ENCODE measurements around the gene RCN1.
"Not testable (repeated sequence)": the region's sequence is repeated elsewhere in the genome, so short reads cannot be mapped to it uniquely, and the experiment has no call there.

RCN1 gene

DNA sequence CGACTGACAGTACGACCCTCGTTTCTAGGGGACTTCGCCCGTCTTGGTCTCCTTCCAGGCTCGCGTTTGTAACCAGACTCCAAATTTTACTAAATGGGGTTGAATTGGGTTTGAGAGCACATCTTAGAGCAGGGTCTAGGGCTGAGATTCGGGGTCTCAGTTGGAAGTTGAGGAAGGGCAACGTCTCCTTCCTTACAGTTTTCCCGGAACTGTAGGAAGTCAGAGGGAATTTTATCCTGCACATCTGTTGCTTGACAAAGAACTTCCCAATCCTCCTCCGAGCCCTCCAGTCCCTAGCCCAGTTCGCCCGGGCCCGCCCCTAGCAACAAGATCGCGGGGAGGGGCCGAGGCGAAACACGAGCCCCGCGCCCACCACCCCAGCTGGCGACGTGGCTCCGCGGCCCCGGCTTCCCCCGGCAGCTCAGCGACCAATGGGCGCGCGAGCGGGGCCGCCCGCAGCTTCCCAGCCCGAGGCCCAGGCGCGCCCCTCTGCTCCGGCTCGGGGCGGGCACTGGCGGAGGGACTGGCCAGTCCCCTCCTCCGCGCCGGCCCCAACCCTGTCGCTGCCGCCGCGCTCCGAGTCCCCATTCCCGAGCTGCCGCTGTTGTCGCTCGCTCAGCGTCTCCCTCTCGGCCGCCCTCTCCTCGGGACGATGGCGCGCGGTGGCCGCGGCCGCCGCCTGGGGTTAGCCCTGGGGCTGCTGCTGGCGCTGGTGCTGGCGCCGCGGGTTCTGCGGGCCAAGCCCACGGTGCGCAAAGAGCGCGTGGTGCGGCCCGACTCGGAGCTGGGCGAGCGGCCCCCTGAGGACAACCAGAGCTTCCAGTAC lies at the start of gene RCN1:
TSS of gene RCN1 (plus strand) at position 530 of the 826 bp plus-strand sequence. CDS start at position 653, 123 bp downstream.
- peak; percentile 44 to 94 for DNase-seq

DNA sequence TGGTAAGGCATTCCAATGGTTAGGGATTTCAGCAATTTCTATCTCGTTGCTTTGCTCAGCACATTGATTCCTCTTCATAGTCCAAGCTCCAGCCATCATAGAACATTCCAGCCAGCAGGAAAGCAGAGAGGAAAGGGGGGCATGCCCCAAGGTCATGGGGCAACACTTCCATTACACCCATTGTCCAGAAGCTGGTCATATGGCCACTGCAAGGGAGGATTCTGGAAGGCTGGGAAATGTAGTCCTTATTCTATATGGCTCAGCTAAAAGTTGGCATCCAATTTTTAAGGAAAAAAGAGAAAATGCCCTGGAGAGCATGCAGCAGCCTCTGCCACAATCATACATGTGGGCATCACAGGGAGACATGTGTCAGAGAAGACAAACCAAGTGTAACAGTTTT lies 47.1 kb upstream of the RCN1 start:
- DNase-seq = no peak

DNA sequence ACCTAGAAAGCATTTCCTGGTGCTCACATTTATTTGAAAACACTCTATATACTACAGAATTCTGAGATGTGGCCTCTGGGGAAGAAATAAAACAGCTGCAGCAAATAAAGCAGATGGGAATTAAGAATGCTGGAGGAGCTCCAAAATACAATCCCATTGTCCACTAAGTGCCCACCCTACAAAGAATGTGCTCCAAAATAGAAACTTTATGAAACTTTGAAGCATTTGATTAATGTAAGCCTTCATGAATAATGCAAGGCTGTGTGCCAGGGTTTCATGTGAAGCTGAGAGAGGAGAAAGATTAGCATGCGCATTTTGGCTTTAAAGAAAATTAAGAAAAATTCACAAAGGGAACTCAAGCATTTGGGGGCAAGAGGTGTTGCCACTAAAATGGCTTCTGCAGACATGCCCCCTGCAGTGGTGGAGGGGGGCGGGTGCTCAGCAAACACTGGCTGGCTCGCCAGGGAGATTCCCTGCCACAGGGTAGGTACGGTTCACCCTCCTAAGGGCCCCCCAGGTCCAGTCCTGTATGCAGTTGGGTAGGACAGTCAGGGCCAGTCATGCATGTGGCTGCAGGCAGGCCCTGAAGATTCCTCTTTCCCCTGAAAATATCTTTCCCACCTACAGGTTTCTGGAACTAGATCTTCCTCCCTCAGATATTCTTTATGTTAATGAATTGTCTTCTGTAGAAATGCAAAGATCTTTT lies 46.6 kb upstream of the RCN1 start:
- DNase-seq = peak; percentile 7 to 67

DNA sequence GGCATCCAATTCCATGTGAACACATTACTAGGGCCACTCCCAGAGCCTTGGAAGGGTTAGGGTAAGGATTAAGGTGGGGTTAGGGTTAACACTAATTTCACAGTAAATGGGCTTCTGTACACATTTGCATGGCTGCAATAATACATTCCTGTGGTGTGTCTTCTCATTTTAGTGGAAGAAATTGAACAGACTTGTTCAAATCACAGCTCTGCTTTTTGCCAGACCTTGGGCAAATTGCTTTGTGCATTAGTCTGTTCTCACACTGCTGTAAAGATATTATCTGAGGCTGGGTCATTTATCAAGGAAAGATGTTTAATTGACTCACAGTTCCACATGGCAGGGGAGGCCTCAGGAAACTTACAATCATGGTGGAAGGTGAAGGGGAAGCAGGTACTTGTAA lies 45.4 kb upstream of the RCN1 start:
- no peak for DNase-seq

DNA sequence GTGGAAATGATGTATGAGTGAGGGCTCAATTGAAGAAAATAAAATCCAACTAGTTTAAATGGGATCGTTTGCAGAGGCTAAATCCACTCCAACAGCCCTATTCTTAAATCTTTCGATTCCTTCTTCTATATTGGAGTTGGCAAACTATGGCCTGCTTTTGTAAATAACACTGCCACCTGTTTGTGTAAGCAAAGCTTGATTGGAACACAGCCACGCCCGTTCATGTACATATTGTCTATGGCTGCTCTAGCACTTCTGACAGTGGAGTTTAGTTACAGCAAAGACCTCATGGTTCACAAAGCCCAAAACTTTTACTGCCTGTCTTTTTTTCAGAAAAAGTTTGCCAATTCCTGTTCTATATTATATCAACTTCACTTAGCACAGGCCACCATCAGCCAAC lies 40.6 kb upstream of the RCN1 start:
- DNase-seq = peak in 1 of 2 experiments; percentile 60

DNA sequence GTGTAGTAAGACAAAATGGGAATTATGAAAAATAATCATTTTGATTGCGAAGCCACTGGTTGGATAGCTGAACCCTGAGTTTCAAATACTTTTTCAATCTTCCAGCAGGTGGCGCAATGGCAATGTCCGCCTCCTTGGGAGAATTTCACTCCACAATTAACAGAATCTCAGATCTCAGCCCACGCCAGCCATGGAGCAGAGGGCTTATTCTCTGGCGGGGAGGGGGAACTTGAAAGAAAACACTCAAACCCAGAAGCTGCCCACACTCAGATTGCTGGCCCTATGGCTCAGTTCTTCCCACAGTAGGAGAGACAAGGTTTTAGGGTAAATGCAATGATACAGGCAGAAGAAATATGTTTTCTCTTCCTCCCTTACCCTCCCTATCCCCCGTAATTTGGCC lies 38.7 kb upstream of the RCN1 start:
- peak; percentile 40 to 76 for DNase-seq

DNA sequence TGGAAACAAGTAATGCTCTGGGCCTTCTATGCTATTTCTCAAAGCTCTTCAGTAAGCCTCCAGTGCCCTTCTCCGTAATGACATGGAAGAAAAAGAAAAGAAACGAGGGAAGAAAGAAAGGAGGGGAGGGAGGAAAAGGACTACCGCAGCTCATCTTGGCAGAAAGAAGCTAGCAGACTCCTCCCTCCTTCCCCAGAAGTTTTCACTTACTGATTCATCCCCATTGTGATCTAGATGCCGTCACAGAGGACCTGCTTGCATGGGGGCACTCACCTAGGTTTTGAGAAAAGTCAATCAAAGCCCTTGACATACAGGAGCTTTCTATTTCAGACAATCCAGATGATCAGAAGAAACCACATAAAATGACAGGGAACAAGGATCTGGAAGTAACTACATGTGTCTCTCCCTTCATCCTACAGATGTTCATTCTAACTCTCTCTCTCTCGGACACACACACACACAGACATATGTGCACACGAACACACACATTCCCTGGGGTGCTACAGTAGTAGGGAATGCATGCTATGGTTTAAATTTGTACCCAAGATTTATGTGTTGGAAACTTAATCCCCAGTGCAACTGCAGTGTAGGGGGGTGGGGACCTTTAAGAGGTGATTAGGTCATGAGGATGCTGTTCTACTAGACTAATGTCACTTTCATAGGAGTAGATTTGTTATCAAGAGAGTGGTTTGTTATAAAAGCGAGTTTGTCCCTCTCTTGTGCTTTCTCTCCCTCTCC lies 37.6 kb upstream of the RCN1 start:
- DNase-seq = no peak

DNA sequence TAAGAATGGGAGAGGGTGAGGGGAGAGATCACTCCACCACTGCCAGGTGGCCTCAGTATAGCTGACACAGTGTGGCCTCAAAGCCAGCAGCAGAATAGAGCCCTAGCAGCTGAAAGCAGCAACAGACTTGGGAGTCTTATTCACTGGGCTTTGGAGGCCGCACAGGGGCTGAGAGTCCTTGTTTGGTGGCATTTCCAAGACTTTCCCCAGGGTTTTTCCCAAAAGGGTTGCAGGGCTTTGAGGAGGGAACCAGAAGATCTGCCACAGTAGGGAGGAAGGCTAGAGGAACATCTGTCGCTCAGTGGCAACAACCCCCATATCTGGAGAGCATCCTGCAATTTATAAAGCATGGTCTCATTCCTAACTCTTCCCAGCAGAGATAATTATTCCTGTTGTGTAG lies 35.0 kb upstream of the RCN1 start:
- DNase-seq = no peak

DNA sequence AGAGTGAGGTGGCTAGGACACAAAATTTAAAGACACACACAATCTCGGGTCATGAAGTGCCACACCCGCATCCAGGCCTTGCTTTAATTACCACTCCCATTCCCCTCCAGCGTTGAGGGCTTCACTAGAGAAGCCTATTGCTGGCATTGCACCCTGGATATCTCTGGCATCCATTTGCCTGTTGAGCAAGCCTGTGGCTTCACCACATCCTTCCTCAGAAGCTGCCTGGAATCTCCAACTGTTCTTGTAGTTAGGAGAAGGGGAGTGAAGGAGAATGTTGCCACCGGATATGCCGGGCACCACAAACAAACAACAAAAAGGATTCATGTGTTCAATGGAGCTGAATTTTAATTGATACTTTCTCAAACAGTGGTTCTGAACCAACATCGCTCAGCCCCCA lies 34.4 kb upstream of the RCN1 start:
- DNase-seq = no peak

DNA sequence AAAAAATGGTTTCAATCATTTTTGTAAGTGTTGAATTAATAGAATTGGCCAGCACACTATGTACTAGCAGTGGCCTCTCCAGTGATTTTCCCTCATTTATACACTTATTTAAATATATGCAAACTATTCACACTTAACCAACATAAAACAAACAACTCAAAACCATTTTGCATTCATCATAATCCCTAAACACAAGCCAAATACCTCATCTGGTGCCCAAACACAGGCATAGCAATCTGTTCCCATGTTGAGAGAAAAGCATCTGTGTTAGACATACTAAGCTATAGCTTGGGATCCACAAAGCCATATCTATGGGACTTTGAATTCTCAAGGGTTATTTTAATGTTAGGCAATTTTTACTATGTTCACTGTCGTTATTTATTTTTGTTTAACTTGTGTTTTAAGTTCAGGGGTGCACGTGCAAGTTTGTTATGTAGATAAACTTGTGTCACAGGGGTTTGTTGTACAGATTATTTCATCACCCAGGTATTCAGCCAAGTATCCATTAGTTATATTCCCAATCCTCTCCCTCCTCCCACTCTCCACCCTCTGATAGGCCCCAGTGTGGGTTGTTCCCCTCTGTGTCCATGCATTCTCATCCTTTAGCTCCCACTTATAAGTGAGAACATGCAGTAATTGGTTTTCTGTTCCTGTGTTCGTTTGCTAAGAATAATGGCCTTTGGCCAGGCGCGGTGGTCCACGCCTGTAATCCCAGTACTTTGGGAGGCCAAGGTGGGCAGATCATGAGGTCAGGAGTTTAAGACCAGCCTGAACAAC lies 31.0 kb upstream of the RCN1 start:
- DNase-seq = no peak

DNA sequence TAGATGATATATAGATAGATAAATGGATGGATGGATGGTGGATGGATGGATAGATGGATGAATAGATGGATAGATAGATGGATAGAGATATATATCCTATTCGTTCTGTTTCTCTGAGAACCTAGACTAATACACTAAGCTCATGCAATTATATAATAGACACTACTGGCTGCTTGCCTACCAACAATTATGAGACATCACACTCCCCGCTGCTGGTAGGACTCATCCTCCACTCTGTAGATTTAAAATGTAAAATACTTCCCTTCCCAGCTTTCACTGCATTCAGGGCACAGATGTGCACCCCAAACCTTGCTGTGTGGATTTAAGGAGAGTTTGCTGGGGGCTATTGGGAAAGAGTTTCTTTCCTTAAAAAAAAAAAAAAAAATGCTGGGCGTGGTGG lies 28.3 kb upstream of the RCN1 start:
- no peak for DNase-seq

DNA sequence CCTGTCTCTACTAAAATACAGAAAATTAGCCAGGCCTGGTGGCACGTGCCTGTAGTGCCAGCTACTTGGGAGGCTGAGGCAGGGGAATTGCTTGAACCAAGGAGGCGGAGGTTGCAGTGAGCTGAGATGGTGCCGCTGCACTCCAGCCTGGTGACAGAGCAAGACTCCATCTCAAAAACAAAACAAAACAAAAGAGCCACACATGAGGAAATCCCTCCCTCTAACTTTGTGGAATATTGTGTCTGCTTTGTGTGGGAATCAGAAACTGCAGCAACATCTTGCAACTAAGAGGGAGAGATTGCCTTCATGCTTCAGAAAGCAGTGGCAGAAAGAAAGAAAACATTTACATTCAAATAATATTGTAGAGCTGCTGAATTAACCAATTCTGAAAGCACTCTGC lies 27.8 kb upstream of the RCN1 start:
- not testable (repeated sequence) for DNase-seq

DNA sequence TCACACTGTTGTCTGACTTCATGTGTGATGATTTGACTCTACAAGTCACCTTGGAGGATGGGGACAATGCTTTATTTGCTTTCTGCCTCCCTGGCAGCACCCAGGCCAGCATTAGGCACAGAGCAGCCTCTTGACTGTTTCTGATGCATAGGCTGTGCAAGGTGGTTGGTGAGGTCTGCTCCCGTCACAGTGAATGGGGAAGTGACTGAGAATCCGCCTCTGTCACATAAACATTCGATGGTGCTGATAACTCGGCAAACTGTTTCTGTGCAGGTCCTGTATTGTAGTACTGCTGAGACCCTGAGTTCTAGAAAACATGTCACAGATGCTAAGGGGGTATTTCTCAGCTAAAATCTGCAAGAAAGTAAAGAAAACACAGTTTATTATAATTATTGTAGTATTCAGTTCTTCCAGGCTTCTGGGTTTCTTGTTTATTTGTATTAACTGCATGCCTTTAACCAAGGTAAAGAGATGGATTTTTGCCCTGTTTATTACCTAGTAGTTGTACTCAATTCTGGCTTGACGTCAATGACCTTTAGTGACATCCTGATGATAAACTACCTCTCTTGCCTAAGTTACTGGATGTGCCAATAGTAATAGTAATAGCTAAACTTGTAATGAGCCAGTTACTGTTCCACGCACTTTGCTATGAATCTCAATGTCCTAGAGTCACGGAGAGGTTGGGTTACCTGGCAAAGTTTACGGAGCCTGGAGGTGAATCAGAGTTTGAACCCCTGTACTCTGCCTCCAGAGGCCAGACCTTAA lies 24.8 kb upstream of the RCN1 start:
- no peak for DNase-seq

DNA sequence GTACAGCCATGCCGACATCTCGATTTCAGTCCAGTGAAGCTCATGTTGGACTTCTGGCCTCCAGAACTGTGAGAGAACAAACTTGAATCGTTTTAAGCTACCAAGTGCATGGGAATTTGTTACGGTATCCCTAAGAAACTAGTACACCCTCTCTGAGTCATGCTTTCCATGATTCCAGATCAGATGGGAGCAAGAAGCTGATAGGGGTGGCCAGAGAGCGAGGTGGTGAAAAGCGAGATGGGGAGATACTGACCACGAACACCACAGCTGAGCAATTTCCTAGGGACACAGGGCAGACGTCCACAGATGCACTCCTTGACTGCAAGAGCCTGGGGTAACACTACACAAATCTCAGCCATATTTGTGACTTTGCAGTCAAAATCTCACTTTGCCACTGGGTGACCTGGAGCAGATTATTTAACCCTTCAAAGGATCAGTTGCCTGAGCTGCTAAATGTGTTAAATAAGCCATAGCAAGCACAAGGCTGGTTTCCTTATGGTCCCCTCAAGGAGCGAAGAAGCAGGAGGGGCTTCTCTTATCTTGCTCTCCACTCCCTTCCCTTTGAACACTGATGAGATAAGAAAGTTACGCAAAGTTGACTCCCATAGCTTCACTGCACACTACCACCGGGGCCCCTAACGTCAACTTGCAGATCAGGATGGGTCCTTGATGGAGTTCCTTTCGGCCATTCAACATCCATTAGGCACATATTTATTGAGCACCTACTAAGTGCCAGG lies 22.6 kb upstream of the RCN1 start:
- no peak for DNase-seq

DNA sequence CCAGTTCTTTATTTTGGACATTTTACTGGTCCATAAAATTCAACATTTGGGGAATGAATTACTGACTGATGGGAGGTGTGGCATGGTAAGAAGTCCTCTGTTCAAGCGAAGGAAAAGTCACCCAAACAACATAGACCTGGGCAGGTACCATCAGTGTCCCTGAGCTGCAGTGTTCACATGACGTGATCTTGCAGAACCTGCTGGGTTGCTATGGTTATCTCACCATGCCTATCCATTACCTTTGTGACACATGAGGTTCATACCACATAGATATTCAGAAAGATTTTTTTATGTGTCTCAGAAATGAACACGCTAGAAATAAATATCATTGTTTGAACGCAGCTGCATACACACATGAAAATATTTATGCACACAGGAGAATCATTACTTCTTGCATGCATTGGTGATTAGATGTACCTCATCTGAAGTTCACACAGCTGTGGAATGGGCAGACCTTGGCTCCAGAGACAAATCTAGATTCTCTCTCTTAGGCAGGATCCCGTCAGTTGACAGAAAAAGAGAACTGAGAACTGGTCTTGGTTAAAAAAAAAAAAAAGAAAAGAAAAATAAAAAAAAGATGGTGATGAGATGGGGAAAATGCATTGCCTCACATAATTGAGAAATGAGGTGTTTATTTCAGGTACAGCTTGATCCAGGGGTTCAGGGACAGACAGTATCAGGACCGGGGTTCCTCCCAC lies 21.4 kb upstream of the RCN1 start:
- DNase-seq = peak in 1 of 2 experiments; percentile 5

DNA sequence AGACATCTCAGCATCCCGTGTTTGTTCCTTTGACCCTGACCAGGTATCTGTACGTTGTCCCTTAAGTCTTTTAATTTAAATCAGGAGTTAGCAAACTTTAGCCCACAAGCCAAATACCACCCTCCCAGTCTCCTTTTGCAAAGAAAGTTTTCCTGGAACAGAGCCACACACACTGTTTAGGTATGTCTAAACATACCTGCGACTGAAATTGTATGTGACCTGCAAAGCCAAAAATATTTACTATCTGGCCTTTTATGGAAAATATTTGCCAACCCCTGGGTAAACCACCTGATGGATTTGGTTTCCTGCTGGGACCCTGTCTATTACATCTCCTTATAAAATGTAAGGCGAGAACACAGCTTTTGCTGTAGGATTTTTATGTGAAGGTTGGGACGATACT lies 20.2 kb upstream of the RCN1 start:
- DNase-seq = no peak

DNA sequence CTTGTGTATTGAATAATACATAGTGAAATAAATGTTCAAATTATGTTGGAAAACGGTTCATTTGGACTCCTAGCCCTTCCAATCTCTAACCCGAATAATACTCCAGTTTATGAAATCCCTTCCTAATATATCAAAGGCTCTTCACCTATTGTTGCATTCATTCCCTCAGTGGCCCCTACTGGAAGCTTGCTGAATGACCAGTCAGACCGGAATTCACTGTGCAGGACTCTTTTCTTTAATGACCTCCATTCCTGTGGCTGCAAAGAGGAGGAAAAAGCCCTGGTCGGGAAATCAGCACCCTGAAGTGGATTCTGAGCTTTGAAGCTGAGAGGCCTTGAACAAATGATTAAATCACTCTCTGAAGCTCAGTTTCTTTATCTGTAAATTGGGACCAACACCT lies 19.1 kb upstream of the RCN1 start:
- DNase-seq = peak; percentile 54 to 78

DNA sequence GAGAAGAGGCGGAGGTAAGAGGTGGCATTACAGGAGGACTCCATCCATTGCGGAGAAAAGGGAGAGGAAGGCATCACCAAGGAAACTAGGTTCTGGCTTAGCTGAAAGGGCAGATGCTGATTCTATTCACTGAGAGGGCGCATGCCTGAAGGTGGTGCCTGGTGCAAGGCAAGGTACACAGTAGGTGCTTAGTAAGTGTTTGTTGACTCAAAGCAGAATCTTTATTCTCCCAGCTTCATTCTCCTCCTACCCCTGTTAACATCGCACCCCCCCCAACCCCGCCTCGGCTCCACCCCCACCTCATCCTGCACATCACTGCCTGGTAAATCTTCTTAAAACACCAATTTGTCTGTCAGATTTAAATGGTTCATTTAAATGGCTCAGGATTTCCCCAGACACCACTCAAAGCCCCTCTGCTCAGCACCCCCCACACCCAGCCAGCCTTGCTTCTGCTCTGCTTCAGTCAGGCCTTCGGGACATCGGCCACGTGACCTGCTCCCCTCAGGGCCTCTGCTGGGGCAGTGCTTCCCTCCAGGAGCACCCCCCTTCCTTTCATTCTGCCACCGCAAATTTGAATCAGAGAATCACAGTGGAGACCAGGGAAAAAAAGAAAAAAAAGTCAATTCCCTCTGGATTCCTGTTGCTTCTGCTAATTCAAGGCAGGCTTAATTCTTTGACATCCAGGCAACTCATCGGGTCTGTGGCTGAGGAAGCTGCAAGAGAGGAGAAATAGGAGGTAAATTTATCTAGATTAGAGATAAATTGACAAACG lies 17.8 kb upstream of the RCN1 start:
- DNase-seq = peak in 1 of 2 experiments; percentile 30

DNA sequence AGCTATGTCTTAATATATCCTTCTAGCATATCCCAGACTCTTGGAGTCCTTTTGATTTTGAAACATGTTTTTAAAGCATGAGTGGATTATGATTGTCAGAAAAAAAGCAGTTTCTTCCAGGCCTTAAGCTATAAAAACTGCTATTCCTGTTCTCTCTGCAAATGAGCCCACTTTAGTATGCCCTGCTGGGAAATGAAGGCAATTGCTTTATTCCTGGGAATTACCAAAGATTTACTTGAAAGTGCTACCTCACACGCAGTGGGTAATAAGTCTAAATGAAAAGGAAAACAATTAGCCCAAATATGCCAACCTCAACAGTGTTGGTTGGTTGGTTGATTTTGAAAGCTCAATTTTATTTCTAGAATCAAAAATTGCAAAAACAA lies 17.2 kb upstream of the RCN1 start:
- no peak for DNase-seq

DNA sequence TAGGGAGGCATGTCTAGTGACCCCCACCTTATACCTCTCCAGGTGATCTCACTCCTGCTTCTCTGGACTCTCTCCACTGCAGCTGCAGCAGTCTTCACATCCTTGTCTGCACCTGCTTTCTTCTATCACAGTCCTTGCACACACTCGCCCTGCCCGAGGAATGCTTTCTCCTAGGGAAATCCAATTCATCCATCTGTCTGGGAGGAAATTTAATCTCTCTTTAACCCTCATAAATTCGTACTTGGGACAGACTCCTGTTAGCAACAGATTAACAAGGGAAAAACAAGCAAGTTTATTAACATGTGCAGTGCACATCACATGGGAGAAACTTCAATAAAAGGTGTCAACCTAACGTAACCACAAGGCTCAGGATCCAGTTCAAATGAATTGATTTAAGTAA lies 11.3 kb upstream of the RCN1 start:
- DNase-seq = no peak
